SK-N-SH (cell line): ENCODE measurements around the gene FOXF1.

Experiments used
- CHD2 ChIP-seq: fragments of 150-350 bp; IDR thresholded peaks from 2 replicates; pipeline ENCODE4 v1.6.1; 2018; ENCODE audit warnings: low read length; ENCODE audit not compliant: partially characterized antibody
- ELF1 ChIP-seq: IDR thresholded peaks from 2 replicates; pipeline ENCODE4 v1.4.0; 2012
- EP300 ChIP-seq, 2 experiments: IDR thresholded peaks; 2 replicates each; pipeline versions ENCODE4 v1.4.0 to v1.6.1; 2012; ENCODE audit warnings: borderline replicate concordance in 1 of 2, low read depth in 1 of 2, low read length in 1 of 2
- EZH2phosphoT487 ChIP-seq: fragments of 200-600 bp; sonication (generic); IDR thresholded peaks from 2 replicates; pipeline ENCODE4 v1.6.1; 2017; ENCODE audit warnings: low read depth, mixed run types, mild to moderate bottlenecking, antibody characterized with exemption, moderate library complexity, borderline replicate concordance
- FOXM1 ChIP-seq: IDR thresholded peaks from 2 replicates; pipeline ENCODE4 v1.4.0; 2012; ENCODE audit warnings: low read depth, mild to moderate bottlenecking
- GABPA ChIP-seq: IDR thresholded peaks from 2 replicates; pipeline ENCODE4 v1.4.0; 2012; ENCODE audit warnings: low read depth, mild to moderate bottlenecking
- JUND ChIP-seq: IDR thresholded peaks from 2 replicates; pipeline ENCODE4 v1.4.0; 2012
- MAX ChIP-seq: IDR thresholded peaks from 2 replicates; pipeline ENCODE4 v1.4.0; 2012; ENCODE audit warnings: low read depth
- POLR2AphosphoS5 ChIP-seq: IDR thresholded peaks from 2 replicates; pipeline ENCODE4 v1.6.1; 2012; ENCODE audit warnings: low read depth, low read length
- RFX5 ChIP-seq: IDR thresholded peaks from 2 replicates; pipeline ENCODE4 v1.6.1; 2012; ENCODE audit warnings: mild to moderate bottlenecking, improper control_type of control experiment, low read length
- SIN3A ChIP-seq: IDR thresholded peaks from 2 replicates; pipeline ENCODE4 v1.6.1; 2012; ENCODE audit warnings: low read depth, mild to moderate bottlenecking, low read length, moderate library complexity, borderline replicate concordance
- TAF1 ChIP-seq: IDR thresholded peaks from 2 replicates; pipeline ENCODE4 v1.6.1; 2012; ENCODE audit warnings: low read depth, mild to moderate bottlenecking, low read length, moderate library complexity, borderline replicate concordance
- ZBTB33 ChIP-seq: IDR thresholded peaks from 2 replicates; pipeline ENCODE4 v1.4.0; 2012; ENCODE audit warnings: low read depth, borderline replicate concordance
- TF ChIP-seq, protein P1 (sequence below): fragments of 200-600 bp; sonication (generic); IDR thresholded peaks from 2 replicates; pipeline ENCODE4 v1.6.1; 2017; ENCODE audit warnings: antibody characterized with exemption, mild to moderate bottlenecking, moderate library complexity

GRCh38 chr16:86505185-86505898 lies 5.0 kb upstream of the FOXF1 start:
- TF ChIP-seq, protein P1, sequence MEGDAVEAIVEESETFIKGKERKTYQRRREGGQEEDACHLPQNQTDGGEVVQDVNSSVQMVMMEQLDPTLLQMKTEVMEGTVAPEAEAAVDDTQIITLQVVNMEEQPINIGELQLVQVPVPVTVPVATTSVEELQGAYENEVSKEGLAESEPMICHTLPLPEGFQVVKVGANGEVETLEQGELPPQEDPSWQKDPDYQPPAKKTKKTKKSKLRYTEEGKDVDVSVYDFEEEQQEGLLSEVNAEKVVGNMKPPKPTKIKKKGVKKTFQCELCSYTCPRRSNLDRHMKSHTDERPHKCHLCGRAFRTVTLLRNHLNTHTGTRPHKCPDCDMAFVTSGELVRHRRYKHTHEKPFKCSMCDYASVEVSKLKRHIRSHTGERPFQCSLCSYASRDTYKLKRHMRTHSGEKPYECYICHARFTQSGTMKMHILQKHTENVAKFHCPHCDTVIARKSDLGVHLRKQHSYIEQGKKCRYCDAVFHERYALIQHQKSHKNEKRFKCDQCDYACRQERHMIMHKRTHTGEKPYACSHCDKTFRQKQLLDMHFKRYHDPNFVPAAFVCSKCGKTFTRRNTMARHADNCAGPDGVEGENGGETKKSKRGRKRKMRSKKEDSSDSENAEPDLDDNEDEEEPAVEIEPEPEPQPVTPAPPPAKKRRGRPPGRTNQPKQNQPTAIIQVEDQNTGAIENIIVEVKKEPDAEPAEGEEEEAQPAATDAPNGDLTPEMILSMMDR: no peak
- TF ChIP-seq ZBTB33 (no peak), ELF1 (no peak), JUND (no peak), EP300 (IDR thresholded peaks at IDR 0.05; ENCODE audit: borderline replicate concordance in 1 of 2, low read depth in 1 of 2, low read length in 1 of 2) (no peak), POLR2AphosphoS5 (no peak), EZH2phosphoT487 (peak; percentile 84; the same call in 1 of the 2 replicates), MAX (no peak), CHD2 (no peak), FOXM1 (no peak), RFX5 (no peak), GABPA (no peak), TAF1 (no peak), SIN3A (no peak)
